Parathyroid adenoma (tissue), 2 donors: Measurements from ENCODE around the gene LRRC23.

Experiments
- H2AFZ ChIP-seq: fragments of 300-600 bp; sonication (generic); one replicate; pipeline ENCODE4 v1.7.0; 2017; ENCODE audit warnings: antibody characterized with exemption, mild to moderate bottlenecking
- H3K27ac ChIP-seq: fragments of 300-600 bp; sonication (generic); one replicate; pipeline ENCODE4 v1.7.0; 2017
- H3K27me3 ChIP-seq: fragments of 300-600 bp; sonication (generic); one replicate; pipeline ENCODE4 v1.7.0; 2017; ENCODE audit warnings: low read length; ENCODE audit not compliant: control insufficient read depth, insufficient read depth
- H3K36me3 ChIP-seq: fragments of 300-600 bp; sonication (generic); one replicate; pipeline ENCODE4 v1.7.0; 2017; ENCODE audit warnings: low read length; ENCODE audit not compliant: control insufficient read depth, insufficient read depth
- H3K4me1 ChIP-seq: fragments of 300-600 bp; sonication (generic); one replicate; pipeline ENCODE4 v1.7.0; 2017; ENCODE audit warnings: control low read depth
- H3K4me2 ChIP-seq: fragments of 300-600 bp; sonication (generic); one replicate; pipeline ENCODE4 v1.7.0; 2017; ENCODE audit warnings: low read length
- H3K4me3 ChIP-seq: fragments of 300-600 bp; sonication (generic); one replicate; pipeline ENCODE4 v1.7.0; 2017; ENCODE audit warnings: low read depth, low read length
- H3K79me2 ChIP-seq: fragments of 300-600 bp; sonication (generic); one replicate; pipeline ENCODE4 v1.7.0; 2017; ENCODE audit warnings: control low read depth
- H3K9ac ChIP-seq: fragments of 300-600 bp; sonication (generic); one replicate; pipeline ENCODE4 v1.7.0; 2017; ENCODE audit warnings: mild to moderate bottlenecking
- H3K9me3 ChIP-seq: fragments of 300-600 bp; sonication (generic); one replicate; pipeline ENCODE4 v1.7.0; 2017; ENCODE audit warnings: low read length; ENCODE audit not compliant: control insufficient read depth
- TF ChIP-seq, protein P1 (sequence below): fragments of 300-600 bp; sonication (generic); IDR thresholded peaks from one replicate; pipeline ENCODE4 v1.7.0; 2017; ENCODE audit warnings: antibody characterized with exemption, mild to moderate bottlenecking
- donor health status: primary hyperparathyroidism.

The LRRC23 gene

DNA sequence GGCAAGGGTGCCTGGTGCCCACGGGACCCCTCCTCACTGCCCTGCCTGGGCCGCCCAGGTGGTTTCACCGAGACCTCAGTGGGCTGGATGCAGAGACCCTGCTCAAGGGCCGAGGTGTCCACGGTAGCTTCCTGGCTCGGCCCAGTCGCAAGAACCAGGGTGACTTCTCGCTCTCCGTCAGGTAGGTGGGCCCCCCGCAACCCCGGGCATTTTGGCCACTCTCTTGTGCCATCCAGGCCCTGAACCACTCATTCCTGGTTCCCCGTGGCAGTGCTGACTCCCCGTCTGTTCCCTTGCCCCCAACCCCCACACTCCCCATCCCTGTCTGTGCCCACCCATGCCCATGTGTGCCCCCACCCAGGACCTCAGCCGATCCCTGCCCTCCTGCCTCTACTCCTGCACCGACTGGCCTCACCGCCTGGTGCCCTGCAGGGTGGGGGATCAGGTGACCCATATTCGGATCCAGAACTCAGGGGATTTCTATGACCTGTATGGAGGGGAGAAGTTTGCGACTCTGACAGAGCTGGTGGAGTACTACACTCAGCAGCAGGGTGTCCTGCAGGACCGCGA lies 47.0 kb downstream of the LRRC23 start:
- H3K36me3 ChIP-seq, result no peaks in the 10 kb centered on the region
- H3K9ac ChIP-seq, result no peak overlapping the region
- H3K4me3 ChIP-seq, result no peak overlapping the region

DNA sequence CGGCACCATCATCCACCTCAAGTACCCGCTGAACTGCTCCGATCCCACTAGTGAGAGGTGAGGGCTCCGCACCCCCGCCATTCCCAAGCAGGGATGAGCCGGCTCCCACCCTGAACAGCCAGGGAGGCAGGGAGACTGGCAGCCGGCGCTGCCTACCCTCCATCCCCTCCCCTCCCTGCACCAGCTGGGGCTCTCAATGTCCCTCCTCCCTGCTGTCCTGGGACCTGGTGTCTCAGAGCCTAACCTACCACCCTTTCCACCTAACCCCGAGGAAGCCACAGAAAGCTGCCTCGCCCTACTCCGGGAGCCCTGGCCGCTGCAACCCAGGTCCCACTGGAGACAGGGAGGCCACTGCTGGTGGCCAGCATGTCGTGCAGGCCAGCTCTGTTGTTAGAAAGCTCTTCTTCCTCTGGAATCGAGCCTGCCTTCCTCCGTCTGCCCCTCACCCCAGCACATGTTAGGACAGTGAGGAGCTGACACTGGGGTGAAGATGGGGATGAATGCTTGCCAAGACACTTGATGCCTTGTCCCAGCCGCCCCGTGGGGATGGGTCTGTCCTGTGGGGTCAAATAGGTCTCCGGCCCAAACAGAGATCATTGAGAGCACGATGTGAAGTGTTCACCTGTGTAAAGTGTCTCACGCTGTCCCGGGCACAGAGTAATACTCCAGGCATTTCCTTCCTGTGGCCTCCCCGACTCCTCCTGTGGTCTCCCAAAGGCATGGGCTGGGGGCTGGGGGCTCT lies 47.7 kb downstream of the LRRC23 start:
- Histone ChIP-seq H3K9me3 (no peaks in the 10 kb centered on the region), H3K9ac (no peak overlapping the region), H3K4me2 (no peak overlapping the region), H3K79me2 (no peaks in the 10 kb centered on the region), H3K27ac (no peak overlapping the region), H3K4me3 (no peak overlapping the region), H3K4me1 (peaks cover 14% of the 10 kb centered on the region), H3K27me3 (no peaks in the 10 kb centered on the region), H3K36me3 (no peaks in the 10 kb centered on the region), H2AFZ (no peak overlapping the region)
- TF ChIP-seq, protein P1, sequence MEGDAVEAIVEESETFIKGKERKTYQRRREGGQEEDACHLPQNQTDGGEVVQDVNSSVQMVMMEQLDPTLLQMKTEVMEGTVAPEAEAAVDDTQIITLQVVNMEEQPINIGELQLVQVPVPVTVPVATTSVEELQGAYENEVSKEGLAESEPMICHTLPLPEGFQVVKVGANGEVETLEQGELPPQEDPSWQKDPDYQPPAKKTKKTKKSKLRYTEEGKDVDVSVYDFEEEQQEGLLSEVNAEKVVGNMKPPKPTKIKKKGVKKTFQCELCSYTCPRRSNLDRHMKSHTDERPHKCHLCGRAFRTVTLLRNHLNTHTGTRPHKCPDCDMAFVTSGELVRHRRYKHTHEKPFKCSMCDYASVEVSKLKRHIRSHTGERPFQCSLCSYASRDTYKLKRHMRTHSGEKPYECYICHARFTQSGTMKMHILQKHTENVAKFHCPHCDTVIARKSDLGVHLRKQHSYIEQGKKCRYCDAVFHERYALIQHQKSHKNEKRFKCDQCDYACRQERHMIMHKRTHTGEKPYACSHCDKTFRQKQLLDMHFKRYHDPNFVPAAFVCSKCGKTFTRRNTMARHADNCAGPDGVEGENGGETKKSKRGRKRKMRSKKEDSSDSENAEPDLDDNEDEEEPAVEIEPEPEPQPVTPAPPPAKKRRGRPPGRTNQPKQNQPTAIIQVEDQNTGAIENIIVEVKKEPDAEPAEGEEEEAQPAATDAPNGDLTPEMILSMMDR, result no peak

More for the DNA sequence above, 47.0 kb downstream of the LRRC23 start:
- Histone ChIP-seq H2AFZ (no peak overlapping the region), H3K79me2 (no peaks in the 10 kb centered on the region), H3K4me1 (peaks cover 11% of the 10 kb centered on the region), H3K4me2 (no peak overlapping the region), H3K9me3 (no peaks in the 10 kb centered on the region), H3K27me3 (no peaks in the 10 kb centered on the region), H3K27ac (no peak overlapping the region)
- TF ChIP-seq, protein P1, result no peak

DNA sequence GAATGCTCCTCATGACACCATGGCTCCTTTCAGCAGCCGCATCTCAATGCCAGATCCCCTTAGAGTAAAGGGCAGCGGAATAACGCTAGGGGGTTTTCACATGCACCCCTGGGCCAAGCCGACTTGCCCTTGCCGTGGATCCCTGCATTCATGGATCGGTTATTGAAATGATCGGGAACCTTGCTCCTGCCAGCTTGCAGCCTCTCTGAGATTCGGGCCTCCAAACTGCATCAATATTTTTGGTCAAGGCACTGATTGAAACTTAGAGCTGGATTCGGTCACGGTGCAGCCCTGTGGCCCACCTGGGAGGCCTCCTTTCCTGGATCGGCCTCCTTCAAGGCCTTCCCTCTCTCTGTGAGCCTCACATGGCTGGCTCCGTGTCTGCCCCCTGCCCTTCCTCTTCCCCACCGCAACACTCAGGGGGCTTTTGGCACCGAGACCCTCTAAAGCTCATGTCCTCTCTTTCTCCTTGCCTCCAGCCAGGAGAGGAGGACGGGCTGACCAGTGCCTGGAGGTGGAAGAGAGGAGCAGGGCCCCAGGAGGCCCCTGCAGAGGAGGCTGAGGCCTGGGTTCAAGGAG lies 48.3 kb downstream of the LRRC23 start:
- no peak overlapping the region for H3K4me3 ChIP-seq
- H3K79me2 ChIP-seq, result no peaks in the 10 kb centered on the region
- TF ChIP-seq, protein P1, result no peak
- no peak overlapping the region for H2AFZ ChIP-seq
- H3K4me2 ChIP-seq, result no peak overlapping the region
- no peaks in the 10 kb centered on the region for H3K36me3 ChIP-seq
- H3K27me3 ChIP-seq, result no peaks in the 10 kb centered on the region
- H3K4me1 ChIP-seq, result peaks cover 13% of the 10 kb centered on the region
- H3K27ac ChIP-seq, result peak overlapping the region; percentile 60
- no peaks in the 10 kb centered on the region for H3K9me3 ChIP-seq
- H3K9ac ChIP-seq, result no peak overlapping the region

DNA sequence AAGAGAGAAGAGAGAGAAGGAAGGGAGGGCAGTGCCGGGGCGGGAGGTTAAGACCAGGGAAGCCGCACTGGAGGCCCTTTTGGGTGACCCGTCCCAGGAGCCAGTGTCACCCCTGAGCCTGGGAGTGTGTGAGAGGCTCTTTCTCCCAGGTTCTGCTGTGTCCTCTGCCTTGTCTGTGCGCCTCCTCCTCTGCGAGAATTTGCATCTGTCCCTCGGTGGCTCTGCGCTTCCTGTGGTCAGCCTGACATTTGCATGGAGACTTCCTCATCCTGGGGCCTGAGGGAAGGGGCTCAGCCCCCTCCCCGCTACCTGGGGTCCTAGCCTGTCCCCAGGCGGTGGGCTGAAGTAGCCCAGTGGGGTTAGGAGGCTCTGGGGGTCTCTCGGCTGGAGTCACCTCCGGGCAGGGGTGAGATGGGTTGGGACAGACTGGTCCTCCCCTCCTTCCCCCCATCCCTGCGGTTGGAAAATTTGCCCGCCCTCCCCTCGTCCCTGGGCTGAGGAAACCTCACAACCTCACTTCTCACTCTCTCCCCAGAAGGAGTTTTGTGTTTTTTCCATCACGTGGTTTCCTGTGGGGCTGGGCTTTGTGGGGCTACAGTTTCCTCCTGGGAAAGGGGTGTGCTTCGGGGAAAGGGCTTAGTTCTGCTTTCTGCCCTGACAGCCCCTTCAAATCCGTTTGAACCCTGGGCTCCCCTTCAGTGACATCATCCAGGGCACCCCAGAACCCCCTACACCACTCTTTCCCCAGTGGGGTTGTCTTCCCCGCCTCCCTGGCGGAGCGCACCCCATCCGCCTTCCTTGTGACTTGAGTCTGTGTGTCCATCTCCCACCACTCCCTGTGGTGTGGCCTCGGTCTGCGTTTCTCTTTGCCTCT lies 49.1 kb downstream of the LRRC23 start:
- no peak overlapping the region for H3K4me3 ChIP-seq
- H3K79me2 ChIP-seq, result no peaks in the 10 kb centered on the region
- H3K4me2 ChIP-seq, result no peak overlapping the region
- H2AFZ ChIP-seq, result no peak overlapping the region
- H3K27me3 ChIP-seq, result no peaks in the 10 kb centered on the region
- H3K27ac ChIP-seq, result peak overlapping the region; percentile 60
- no peaks in the 10 kb centered on the region for H3K9me3 ChIP-seq
- no peaks in the 10 kb centered on the region for H3K36me3 ChIP-seq
- TF ChIP-seq, protein P1, result no peak
- H3K4me1 ChIP-seq, result peaks cover 13% of the 10 kb centered on the region
- no peak overlapping the region for H3K9ac ChIP-seq
